Astrocyte (in vitro differentiated cells and primary cell): ENCODE results near the gene ACSF3. TPM values are rescaled to one million over a fixed set of nuclear protein-coding genes. Genes with fewer than 3 reads are reported as not detected.

ENCODE experiments used
- DNase-seq: peaks from one replicate; pipeline ENCODE4 v3.0.0-alpha.2; 2010; ENCODE audit warnings: low read depth
- FAIRE-seq: peaks from 2 replicates; lab custom pipeline; 2011; peaks lifted over from hg19 to GRCh38; lab: Jason Lieb, UNC
- H2AFZ ChIP-seq: 2 replicates; pipeline ENCODE4 v1.6.0; 2012; ENCODE audit warnings: low read depth, low read length, inconsistent platforms
- H3K27ac ChIP-seq: 2 replicates; pipeline ENCODE4 v1.5.1; 2011; ENCODE audit warnings: low read depth, low read length, inconsistent platforms
- H3K27me3 ChIP-seq: 2 replicates; pipeline ENCODE4 v1.6.0; 2011; ENCODE audit warnings: low read length, inconsistent platforms; ENCODE audit not compliant: insufficient read depth
- H3K36me3 ChIP-seq: 2 replicates; pipeline ENCODE4 v1.5.1; 2011; ENCODE audit warnings: low read length, inconsistent platforms; ENCODE audit not compliant: insufficient read depth
- H3K4me1 ChIP-seq: 2 replicates; pipeline ENCODE4 v1.5.1; 2011; ENCODE audit warnings: low read length, inconsistent platforms; ENCODE audit not compliant: insufficient read depth
- H3K4me2 ChIP-seq: 2 replicates; pipeline ENCODE4 v1.6.0; 2012; ENCODE audit warnings: low read length, inconsistent platforms
- H3K4me3 ChIP-seq: 2 replicates; pipeline ENCODE4 v1.5.1; 2011; ENCODE audit warnings: low read depth, mild to moderate bottlenecking, low read length, inconsistent platforms; ENCODE audit not compliant: insufficient read depth
- H3K79me2 ChIP-seq: 2 replicates; pipeline ENCODE4 v1.6.0; 2012; ENCODE audit warnings: mild to moderate bottlenecking, low read length, inconsistent platforms; ENCODE audit not compliant: insufficient read depth
- H3K9ac ChIP-seq: 2 replicates; pipeline ENCODE4 v1.6.0; 2012; ENCODE audit warnings: mild to moderate bottlenecking, low read length, inconsistent platforms
- H3K9me3 ChIP-seq: 2 replicates; pipeline ENCODE4 v1.5.1; 2012; ENCODE audit warnings: low read depth, mild to moderate bottlenecking, low read length, inconsistent platforms; ENCODE audit not compliant: insufficient read depth
- H4K20me1 ChIP-seq: 2 replicates; pipeline ENCODE4 v1.6.0; 2012; ENCODE audit warnings: low read length, inconsistent platforms; ENCODE audit not compliant: insufficient read depth
- H3K27ac Mint-ChIP-seq: one replicate; pipeline ENCODE4 v1.8.0; 2021; ENCODE audit warnings: mild to moderate bottlenecking, mixed read lengths; ENCODE audit not compliant: unreplicated experiment
- H3K27me3 Mint-ChIP-seq: one replicate; pipeline ENCODE4 v1.8.0; 2021; ENCODE audit warnings: low read depth, mixed read lengths; ENCODE audit not compliant: unreplicated experiment
- H3K36me3 Mint-ChIP-seq: one replicate; pipeline ENCODE4 v1.8.0; 2021; ENCODE audit warnings: low read depth, mixed read lengths; ENCODE audit not compliant: unreplicated experiment
- H3K4me1 Mint-ChIP-seq: one replicate; pipeline ENCODE4 v1.8.0; 2021; ENCODE audit warnings: low read depth, mixed read lengths; ENCODE audit not compliant: unreplicated experiment
- H3K4me3 Mint-ChIP-seq: one replicate; pipeline ENCODE4 v1.8.0; 2021; ENCODE audit warnings: mild to moderate bottlenecking, moderate library complexity, mixed read lengths; ENCODE audit not compliant: unreplicated experiment
- H3K9me3 Mint-ChIP-seq: one replicate; pipeline ENCODE4 v1.8.0; 2021; ENCODE audit warnings: mild to moderate bottlenecking, mixed read lengths; ENCODE audit not compliant: unreplicated experiment
- CTCF ChIP-seq: IDR thresholded peaks from 2 replicates; pipeline ENCODE4 v1.5.1; 2011; ENCODE audit warnings: low read depth, mild to moderate bottlenecking, inconsistent platforms, low read length, moderate library complexity; ENCODE audit not compliant: insufficient read depth
- EZH2 ChIP-seq: IDR thresholded peaks from 2 replicates; pipeline ENCODE4 v1.6.1; 2012; ENCODE audit warnings: mild to moderate bottlenecking, low read length, inconsistent platforms; ENCODE audit not compliant: insufficient read depth
- total RNA-seq: library from RNA; stranded (reverse); gene quantifications from 2 replicates; pipeline ENCODE4 v1.2.1, GENCODE V29; 2021

ACSF3 gene
- total RNA-seq, 1 donor from 2014 or later: 17.0 TPM

GRCh38 chr16:89146211-89147005 is 52.8 kb downstream of the ACSF3 start:
- no peak for FAIRE-seq
- Histone ChIP-seq H4K20me1 (peaks cover 6% of the 10 kb centered on the region), H3K36me3 (peaks cover 3% of the 10 kb centered on the region), H3K9me3 (no peaks in the 10 kb centered on the region), H3K9ac (no peak overlapping the region), H3K79me2 (no peaks in the 10 kb centered on the region), H3K4me2 (no peak overlapping the region), H3K27me3 (no peaks in the 10 kb centered on the region), H3K4me3 (no peak overlapping the region), H3K27ac (no peak overlapping the region), H3K4me1 (no peaks in the 10 kb centered on the region), H2AFZ (no peak overlapping the region)
- no peak for DNase-seq
- peak overlapping the region; percentile 66 for H3K4me3 Mint-ChIP-seq
- H3K9me3 Mint-ChIP-seq: peaks cover 11% of the 10 kb centered on the region
- H3K4me1 Mint-ChIP-seq: no peaks in the 10 kb centered on the region
- H3K27ac Mint-ChIP-seq: peak overlapping the region; percentile 9
- TF ChIP-seq CTCF (no peak), EZH2 (no peak)
- peaks cover 28% of the 10 kb centered on the region for H3K36me3 Mint-ChIP-seq
- no peaks in the 10 kb centered on the region for H3K27me3 Mint-ChIP-seq

- H2AFZ ChIP-seq: no peak overlapping the region
- no peak overlapping the region for H3K4me3 ChIP-seq
- Mint-ChIP-seq H3K4me1 (no peaks in the 10 kb centered on the region), H3K9me3 (peaks cover 11% of the 10 kb centered on the region), H3K27me3 (no peaks in the 10 kb centered on the region), H3K27ac (peak overlapping the region; percentile 38), H3K4me3 (no peak overlapping the region), H3K36me3 (peaks cover 28% of the 10 kb centered on the region)
- H3K36me3 ChIP-seq: peaks cover 3% of the 10 kb centered on the region
- H3K9me3 ChIP-seq: no peaks in the 10 kb centered on the region
- no peak overlapping the region for H3K27ac ChIP-seq
- DNase-seq (no peak), FAIRE-seq (no peak)
- no peak overlapping the region for H3K9ac ChIP-seq
- no peaks in the 10 kb centered on the region for H3K79me2 ChIP-seq
- H3K27me3 ChIP-seq: no peaks in the 10 kb centered on the region
- TF ChIP-seq EZH2: no peak
- no peak for TF ChIP-seq CTCF
- no peak overlapping the region for H3K4me2 ChIP-seq
- no peaks in the 10 kb centered on the region for H3K4me1 ChIP-seq
- peaks cover 6% of the 10 kb centered on the region for H4K20me1 ChIP-seq
Measured at GRCh38 chr16:89147085-89147817, 53.6 kb downstream of the ACSF3 start.
